ACC112 (cell line): ENCODE measurements around the gene STAC.

Experiments
- H2AFZ ChIP-seq: fragments of 200-600 bp; sonication (generic); one replicate; pipeline ENCODE4 v1.6.0; 2017; ENCODE audit warnings: antibody characterized with exemption, low read length; ENCODE audit not compliant: unreplicated experiment
- H3K27ac ChIP-seq: fragments of 200-600 bp; sonication (generic); 2 replicates; pipeline ENCODE4 v1.5.1; 2014; ENCODE audit warnings: low read depth, mild to moderate bottlenecking, antibody characterized with exemption, low read length, moderate library complexity
- H3K27me3 ChIP-seq: fragments of 200-600 bp; sonication (generic); 2 replicates; pipeline ENCODE4 v1.6.1; 2014; ENCODE audit warnings: mild to moderate bottlenecking, antibody characterized with exemption, low read length, moderate library complexity, mixed read lengths; ENCODE audit not compliant: insufficient read depth
- H3K36me3 ChIP-seq: fragments of 200-600 bp; sonication (generic); 2 replicates; pipeline ENCODE4 v1.6.1; 2016; ENCODE audit warnings: mild to moderate bottlenecking, antibody characterized with exemption, low read length, moderate library complexity, mixed read lengths; ENCODE audit not compliant: insufficient read depth
- H3K4me1 ChIP-seq: fragments of 200-600 bp; sonication (generic); one replicate; pipeline ENCODE4 v1.6.1; 2016; ENCODE audit warnings: low read length, mixed read lengths; ENCODE audit not compliant: insufficient read depth, unreplicated experiment, control insufficient read depth
- H3K4me3 ChIP-seq: fragments of 200-600 bp; sonication (generic); 2 replicates; pipeline ENCODE4 v1.5.1; 2014; ENCODE audit warnings: mild to moderate bottlenecking, low read depth, low read length
- H3K79me2 ChIP-seq: fragments of 200-600 bp; sonication (generic); one replicate; pipeline ENCODE4 v1.6.0; 2016; ENCODE audit warnings: low read length; ENCODE audit not compliant: control insufficient read depth, unreplicated experiment, insufficient read depth

STAC gene

GRCh38 chr3:36475558-36475957 lies 95.3 kb downstream of the STAC start:
- Histone ChIP-seq H3K27me3 (no peaks in the 10 kb centered on the region), H2AFZ (no peak overlapping the region), H3K4me3 (no peak overlapping the region), H3K36me3 (0 out of 2 replicates have a peak, but pooled peaks cover 10% of the 10 kb centered on the region), H3K27ac (no peak overlapping the region), H3K4me1 (peaks cover 8% of the 10 kb centered on the region), H3K79me2 (no peaks in the 10 kb centered on the region)

GRCh38 chr3:36476286-36476942 lies 96.1 kb downstream of the STAC start:
- Histone ChIP-seq H3K79me2 (no peaks in the 10 kb centered on the region), H2AFZ (no peak overlapping the region), H3K27ac (no peak overlapping the region), H3K4me1 (peaks cover 8% of the 10 kb centered on the region), H3K36me3 (0 out of 2 replicates have a peak, but pooled peaks cover 10% of the 10 kb centered on the region), H3K27me3 (no peaks in the 10 kb centered on the region), H3K4me3 (no peak overlapping the region)

DNA sequence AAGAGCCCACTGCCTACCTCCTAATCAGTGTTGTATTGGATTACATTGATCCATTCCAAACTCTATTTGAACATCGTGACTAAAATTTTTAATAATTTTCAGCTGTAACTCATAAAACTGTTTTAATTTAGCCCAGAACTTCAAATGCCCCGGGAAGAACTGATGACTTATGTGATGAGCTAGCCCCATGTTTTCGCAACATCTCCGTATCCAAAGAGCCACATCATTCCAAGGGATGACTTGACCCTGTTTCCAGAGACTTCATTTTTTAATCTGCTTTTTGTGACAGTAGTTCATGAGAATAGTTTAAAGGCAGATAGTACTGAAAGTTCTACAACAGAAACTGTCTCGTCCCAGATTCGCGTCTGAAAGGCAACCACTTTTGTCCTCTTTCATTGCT lies 97.4 kb downstream of the STAC start:
- Histone ChIP-seq H3K79me2 (no peaks in the 10 kb centered on the region), H3K27ac (peak overlapping the region; percentile 32; the same call in 1 of the 2 replicates), H3K36me3 (0 out of 2 replicates have a peak, but pooled peaks cover 10% of the 10 kb centered on the region), H3K27me3 (no peaks in the 10 kb centered on the region), H2AFZ (peak overlapping the region; percentile 39), H3K4me1 (peaks cover 8% of the 10 kb centered on the region), H3K4me3 (no peak overlapping the region)

GRCh38 chr3:36480911-36481648 lies 100.8 kb downstream of the STAC start:
- no peak overlapping the region for H3K4me3 ChIP-seq
- peaks cover 10% of the 10 kb centered on the region for H3K36me3 ChIP-seq
- H3K4me1 ChIP-seq, result peaks cover 8% of the 10 kb centered on the region

DNA sequence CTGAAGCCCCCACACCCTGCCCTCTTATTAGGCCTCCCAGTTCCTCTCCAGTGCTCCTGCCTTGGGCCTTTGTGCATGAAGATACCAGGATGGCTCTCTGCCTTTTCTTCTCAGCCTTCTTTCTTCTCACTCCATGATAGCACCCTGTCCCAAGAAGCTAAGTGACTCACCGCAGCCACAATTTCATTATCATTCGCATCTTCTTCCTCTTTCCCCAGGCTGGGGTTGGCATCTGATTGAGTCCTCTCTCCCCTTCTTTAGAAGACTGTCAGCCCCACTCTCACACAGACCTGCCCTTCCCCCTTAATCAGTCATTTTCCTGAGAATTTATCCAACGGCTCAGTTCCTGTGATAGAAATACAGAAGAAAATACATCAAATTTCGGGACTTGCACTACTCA lies 102.0 kb downstream of the STAC start:
- H3K4me1 ChIP-seq, result peaks cover 8% of the 10 kb centered on the region
- no peaks in the 10 kb centered on the region for H3K79me2 ChIP-seq
- H2AFZ ChIP-seq, result no peak overlapping the region
- no peaks in the 10 kb centered on the region for H3K27me3 ChIP-seq
- no peak overlapping the region for H3K4me3 ChIP-seq
- H3K36me3 ChIP-seq, result peaks cover 10% of the 10 kb centered on the region
- no peak overlapping the region for H3K27ac ChIP-seq

More at GRCh38 chr3:36480911-36481648, 100.8 kb downstream of the STAC start:
- Histone ChIP-seq H3K27ac (no peak overlapping the region), H2AFZ (no peak overlapping the region), H3K79me2 (no peaks in the 10 kb centered on the region), H3K27me3 (no peaks in the 10 kb centered on the region)

DNA sequence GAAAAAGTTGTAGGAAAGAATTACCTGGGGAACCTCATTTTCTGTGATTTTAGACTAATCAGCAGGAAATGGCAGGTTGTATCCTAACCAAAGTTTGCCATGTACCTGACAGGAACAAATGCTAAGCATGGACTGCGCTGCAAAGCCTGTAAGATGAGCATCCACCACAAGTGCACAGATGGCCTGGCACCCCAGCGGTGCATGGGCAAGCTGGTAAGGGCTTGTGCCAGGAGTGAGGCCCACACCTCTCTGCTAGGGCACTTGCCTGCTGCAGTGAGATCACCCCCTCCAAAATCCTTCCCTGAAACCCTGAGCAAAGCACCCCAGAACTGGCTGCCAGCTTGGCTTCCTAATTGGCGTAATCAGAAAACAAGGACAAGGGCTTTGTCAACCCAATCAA lies 102.6 kb downstream of the STAC start:
- peaks cover 2% of the 10 kb centered on the region for H3K4me1 ChIP-seq
- peaks cover 10% of the 10 kb centered on the region for H3K36me3 ChIP-seq
- no peaks in the 10 kb centered on the region for H3K79me2 ChIP-seq
- no peak overlapping the region for H3K27ac ChIP-seq
- no peak overlapping the region for H3K4me3 ChIP-seq
- H2AFZ ChIP-seq, result no peak overlapping the region
- H3K27me3 ChIP-seq, result no peaks in the 10 kb centered on the region

GRCh38 chr3:36483709-36484108 lies 103.4 kb downstream of the STAC start:
- Histone ChIP-seq H3K36me3 (peaks cover 9% of the 10 kb centered on the region), H3K4me1 (peaks cover 3% of the 10 kb centered on the region), H3K79me2 (no peaks in the 10 kb centered on the region), H3K4me3 (no peak overlapping the region), H3K27me3 (no peaks in the 10 kb centered on the region), H2AFZ (no peak overlapping the region), H3K27ac (no peak overlapping the region)

DNA sequence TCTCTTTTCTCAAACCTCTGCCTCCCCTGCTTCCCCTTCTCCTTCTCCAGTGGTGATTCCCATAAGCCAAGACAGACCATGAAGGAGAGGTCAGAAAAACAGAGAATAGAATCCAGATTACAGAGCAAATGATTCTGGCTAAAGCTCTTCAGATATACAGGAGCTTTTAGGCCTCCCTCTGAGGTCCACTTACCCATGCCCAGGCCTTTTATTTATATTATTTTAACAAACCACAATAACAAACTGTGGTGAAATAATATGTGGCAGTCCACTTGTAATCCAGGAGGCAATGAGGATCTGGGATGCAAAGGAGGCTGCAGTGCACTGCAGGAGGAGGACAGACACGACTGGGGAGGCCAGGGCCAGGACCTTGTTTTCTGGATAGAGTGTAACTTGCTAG lies 104.1 kb downstream of the STAC start:
- peaks cover 2% of the 10 kb centered on the region for H3K36me3 ChIP-seq
- peaks cover 3% of the 10 kb centered on the region for H3K4me1 ChIP-seq
- no peak overlapping the region for H2AFZ ChIP-seq
- no peak overlapping the region for H3K27ac ChIP-seq
- no peak overlapping the region for H3K4me3 ChIP-seq
- H3K79me2 ChIP-seq, result no peaks in the 10 kb centered on the region
- H3K27me3 ChIP-seq, result no peaks in the 10 kb centered on the region

GRCh38 chr3:36486009-36486795 lies 105.9 kb downstream of the STAC start:
- Histone ChIP-seq H2AFZ (no peak overlapping the region), H3K36me3 (no peaks in the 10 kb centered on the region; the same call in none of the 2 replicates), H3K4me3 (no peak overlapping the region), H3K4me1 (peaks cover 3% of the 10 kb centered on the region), H3K27me3 (no peaks in the 10 kb centered on the region), H3K79me2 (no peaks in the 10 kb centered on the region), H3K27ac (no peak overlapping the region)

DNA sequence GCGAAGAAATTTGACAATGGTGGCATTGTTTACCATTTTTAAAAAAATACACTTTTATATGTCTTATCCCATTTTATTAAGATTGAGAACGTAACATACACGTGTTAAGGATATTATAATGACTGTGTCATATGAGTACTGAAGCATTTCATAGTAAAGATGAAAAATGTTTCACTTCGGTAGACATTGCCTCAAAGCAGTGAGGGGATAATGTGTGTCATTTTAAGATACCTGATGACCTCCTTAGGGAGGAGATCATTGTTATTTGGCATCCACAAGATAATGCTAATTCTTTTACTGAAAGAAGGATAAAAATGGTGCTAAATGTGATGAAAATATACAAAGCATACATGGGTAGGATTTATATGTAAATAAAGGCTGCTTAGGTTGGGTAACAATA lies 107.3 kb downstream of the STAC start:
- H3K4me3 ChIP-seq, result no peak overlapping the region
- no peak overlapping the region for H2AFZ ChIP-seq
- no peaks in the 10 kb centered on the region; the same call in none of the 2 replicates for H3K36me3 ChIP-seq
- H3K4me1 ChIP-seq, result peaks cover 3% of the 10 kb centered on the region
- no peaks in the 10 kb centered on the region for H3K79me2 ChIP-seq
- H3K27ac ChIP-seq, result no peak overlapping the region
- H3K27me3 ChIP-seq, result no peaks in the 10 kb centered on the region
